Kidney (tissue), 14 donors: ENCODE data around the gene ROPN1. TPM values are rescaled to one million over a fixed set of nuclear protein-coding genes. Genes with fewer than 3 reads are reported as not detected.

ENCODE experiments used
- DNase-seq, 5 donors: peaks; one replicate each; pipeline ENCODE4 v3.0.0-alpha.2; 2013 to 2020
- FAIRE-seq: peaks from 2 replicates; lab custom pipeline; 2012; peaks lifted over from hg19 to GRCh38; lab: Jason Lieb, UNC
- H3K27ac ChIP-seq, 2 donors: one replicate each; pipeline ENCODE4 v1.7.0; 2013; ENCODE audit warnings: low read depth in 2 of 2, low read length in 2 of 2, inconsistent platforms in 1 of 2
- H3K27me3 ChIP-seq: one replicate; pipeline ENCODE4 v1.7.1; 2013; ENCODE audit warnings: low read length, inconsistent platforms; ENCODE audit not compliant: control insufficient read depth, insufficient read depth
- H3K36me3 ChIP-seq, 3 donors: one replicate each; pipeline versions ENCODE4 v1.7.0 to v1.7.1; 2013; ENCODE audit warnings: low read length in 3 of 3, control low read depth in 1 of 3, inconsistent platforms in 1 of 3; ENCODE audit not compliant: insufficient read depth in 3 of 3, control insufficient read depth in 2 of 3
- H3K4me1 ChIP-seq, 3 donors: one replicate each; pipeline versions ENCODE4 v1.7.0 to v1.7.1; 2013; ENCODE audit warnings: low read length in 3 of 3, inconsistent platforms in 1 of 3, low read depth in 1 of 3; ENCODE audit not compliant: control insufficient read depth in 2 of 3, insufficient read depth in 2 of 3
- H3K4me3 ChIP-seq, 3 donors: one replicate each; pipeline versions ENCODE4 v1.7.0 to v1.8.1; 2013; ENCODE audit warnings: low read length in 3 of 3, control low read depth in 1 of 3, inconsistent platforms in 1 of 3
- H3K9ac ChIP-seq, 3 donors: one replicate each; pipeline versions ENCODE4 v1.7.0 to v1.7.1; 2013; ENCODE audit warnings: low read length in 3 of 3, control low read depth in 1 of 3, inconsistent platforms in 1 of 3
- H3K9me3 ChIP-seq, 3 donors: one replicate each; pipeline versions ENCODE4 v1.7.0 to v1.7.1; 2013; ENCODE audit warnings: low read length in 3 of 3, control low read depth in 1 of 3, inconsistent platforms in 1 of 3; ENCODE audit not compliant: control insufficient read depth in 2 of 3, insufficient read depth in 1 of 3
- intact Hi-C: fragments of 100-400 bp; cut with DNase I; formaldehyde crosslinking; loops from one replicate; pipeline ENCODE4 v1.11.1; 2022
- polyA plus RNA-seq: library from polyadenylated mRNA; stranded (reverse); fragments of 350-450 nt; fragmentation: Illumina TruSeq; extraction: RNeasy Lipid Tissue Mini Kit (QIAGEN cat#74804); gene quantifications from one replicate; pipeline ENCODE4 v1.2.3, GENCODE V29; 2014; ENCODE audit warnings: low read depth, low replicate concordance; ENCODE audit not compliant: insufficient read depth
- total RNA-seq: library from RNA; stranded (reverse); fragmentation: NEBNext Ultra II Directional; extraction: Animal tissue kit (Norgen Biotek cat#: 25700); gene quantifications from one replicate; pipeline ENCODE4 v1.2.1, GENCODE V29; 2021
- TF ChIP-seq, protein P1 (sequence below): IDR thresholded peaks from 3 replicates; pipeline ENCODE4 v1.5.1; 2012; ENCODE audit warnings: mild to moderate bottlenecking, moderate library complexity, borderline replicate concordance; ENCODE audit not compliant: insufficient read depth; ENCODE audit errors: extremely low read depth
- donor health status: control.
- donor health status: control.
- donor health status: control.
- donor health status: control.
- donor health status: control.
- donor health status: DM: yes; HTN: yes; CAD: no.
- donor health status: Normal renal cell carcinoma (clear cell type).

ROPN1 gene
- total and polyA plus RNA-seq, 2 donors from 2014 or later: 0.54 TPM; not detected in 1

DNA sequence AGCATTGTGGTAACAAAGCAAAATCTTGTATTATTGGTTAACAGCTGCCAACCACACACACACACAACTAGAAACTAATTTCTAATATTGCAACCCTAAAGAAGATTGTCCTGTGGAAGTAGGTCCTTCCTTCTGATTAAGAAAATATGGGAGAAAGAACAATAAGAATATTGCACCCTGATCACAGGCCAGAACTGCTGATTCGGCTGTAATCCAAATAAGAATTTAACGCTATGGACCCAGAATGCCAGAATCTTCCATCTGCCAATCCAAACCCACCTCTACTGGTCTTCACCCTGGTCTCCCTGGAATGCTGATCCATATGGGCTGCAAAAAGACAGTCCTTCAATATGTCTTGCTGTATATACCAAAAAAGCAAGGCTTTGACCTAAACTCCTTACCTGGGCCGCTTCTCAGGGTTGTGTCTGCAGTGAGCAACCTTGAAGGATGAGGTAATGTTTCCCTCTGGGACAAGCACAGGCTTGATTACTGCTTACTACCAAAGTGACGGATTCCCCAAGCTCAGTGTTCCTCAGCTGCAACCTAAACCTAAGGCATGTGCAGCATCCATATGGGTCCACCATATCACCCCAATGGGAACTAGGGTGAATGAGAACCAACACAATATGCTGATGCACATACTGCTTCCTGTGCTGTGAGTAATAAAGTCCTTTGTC is 38.9 kb downstream of the ROPN1 start:
- Histone ChIP-seq H3K27ac (no peak overlapping the region), H3K4me1 (no peaks in the 10 kb centered on the region), H3K36me3 (peaks cover 0 to 6% (median 5%) of the 10 kb centered on the region in 3 donors), H3K9ac (no peak overlapping the region), H3K4me3 (no peak overlapping the region), H3K9me3 (no peaks in the 10 kb centered on the region), H3K27me3 (no peaks in the 10 kb centered on the region)
- TF ChIP-seq, protein P1, sequence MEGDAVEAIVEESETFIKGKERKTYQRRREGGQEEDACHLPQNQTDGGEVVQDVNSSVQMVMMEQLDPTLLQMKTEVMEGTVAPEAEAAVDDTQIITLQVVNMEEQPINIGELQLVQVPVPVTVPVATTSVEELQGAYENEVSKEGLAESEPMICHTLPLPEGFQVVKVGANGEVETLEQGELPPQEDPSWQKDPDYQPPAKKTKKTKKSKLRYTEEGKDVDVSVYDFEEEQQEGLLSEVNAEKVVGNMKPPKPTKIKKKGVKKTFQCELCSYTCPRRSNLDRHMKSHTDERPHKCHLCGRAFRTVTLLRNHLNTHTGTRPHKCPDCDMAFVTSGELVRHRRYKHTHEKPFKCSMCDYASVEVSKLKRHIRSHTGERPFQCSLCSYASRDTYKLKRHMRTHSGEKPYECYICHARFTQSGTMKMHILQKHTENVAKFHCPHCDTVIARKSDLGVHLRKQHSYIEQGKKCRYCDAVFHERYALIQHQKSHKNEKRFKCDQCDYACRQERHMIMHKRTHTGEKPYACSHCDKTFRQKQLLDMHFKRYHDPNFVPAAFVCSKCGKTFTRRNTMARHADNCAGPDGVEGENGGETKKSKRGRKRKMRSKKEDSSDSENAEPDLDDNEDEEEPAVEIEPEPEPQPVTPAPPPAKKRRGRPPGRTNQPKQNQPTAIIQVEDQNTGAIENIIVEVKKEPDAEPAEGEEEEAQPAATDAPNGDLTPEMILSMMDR: no peak
- intact Hi-C loops: no loop called here
- FAIRE-seq: no peak
- DNase-seq: no peak

DNA sequence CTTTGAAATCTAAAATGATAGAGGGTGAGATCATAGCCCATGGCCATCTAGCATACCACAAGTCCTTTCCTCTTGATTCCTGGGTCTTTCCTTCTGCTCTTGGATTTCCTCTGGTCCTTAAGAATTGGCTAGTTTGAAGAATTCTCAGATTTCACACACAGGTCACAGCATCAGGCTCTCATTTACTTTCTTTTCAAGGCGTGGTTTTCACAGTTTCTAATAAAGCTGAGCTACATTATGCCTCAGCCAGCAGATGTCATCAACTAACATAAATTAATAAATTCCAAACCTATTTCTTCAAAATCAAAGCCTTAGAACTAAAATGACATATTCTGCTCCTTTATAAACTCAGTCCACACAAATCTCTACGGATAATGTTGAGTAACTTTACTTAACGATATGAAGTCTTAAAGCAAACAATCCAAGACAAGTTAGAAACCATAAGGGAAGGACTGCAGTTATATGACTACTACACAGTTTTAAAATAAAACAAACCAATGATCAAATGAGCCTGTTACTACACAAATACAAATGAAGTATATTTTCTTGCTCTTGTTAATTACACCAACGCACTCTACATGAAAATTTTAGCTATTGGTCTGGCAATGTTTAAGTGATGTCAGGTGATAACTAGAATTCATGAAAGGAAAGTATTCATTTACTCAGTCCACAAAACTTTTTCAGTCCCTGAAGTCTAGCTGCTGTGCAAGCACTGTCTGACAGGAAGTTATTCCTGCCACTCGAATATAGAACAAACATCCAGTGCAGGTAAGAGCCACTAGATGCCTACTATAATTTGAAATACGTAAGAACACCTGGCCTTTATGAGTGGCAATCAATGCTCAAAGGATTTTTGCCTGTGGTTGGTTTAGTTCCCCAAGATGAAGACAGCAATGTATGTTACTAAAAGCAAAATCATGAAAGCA is 40.1 kb downstream of the ROPN1 start:
- intact Hi-C loops: no loop called here
- FAIRE-seq (no peak), DNase-seq (no peak)
- Histone ChIP-seq H3K27ac (no peak overlapping the region), H3K36me3 (peaks cover 3 to 6% (median 5%) of the 10 kb centered on the region in 3 donors), H3K9me3 (no peaks in the 10 kb centered on the region), H3K4me3 (no peak overlapping the region), H3K27me3 (no peaks in the 10 kb centered on the region), H3K4me1 (no peaks in the 10 kb centered on the region), H3K9ac (no peak overlapping the region)
- TF ChIP-seq, protein P1: no peak

DNA sequence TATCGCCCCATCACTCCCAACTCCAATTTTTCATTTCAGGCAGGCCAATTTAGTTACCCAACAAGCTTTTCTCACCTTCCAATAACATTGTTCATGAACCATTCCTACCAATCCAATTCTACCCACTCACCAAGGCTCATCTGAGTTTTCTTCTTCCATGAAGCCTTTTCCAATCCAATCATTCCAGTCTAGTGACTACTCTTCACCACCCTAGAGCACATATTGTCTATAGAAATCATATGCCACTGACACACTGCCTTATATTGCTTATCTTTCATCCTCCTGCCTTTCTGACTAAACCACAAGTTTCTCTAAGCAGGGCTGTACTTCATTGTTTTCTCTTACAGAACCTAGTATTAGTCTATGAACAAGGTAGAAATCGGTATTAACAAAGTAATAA is 42.3 kb downstream of the ROPN1 start:
- Histone ChIP-seq H3K9ac (no peak overlapping the region), H3K9me3 (no peaks in the 10 kb centered on the region), H3K27me3 (no peaks in the 10 kb centered on the region), H3K27ac (no peak overlapping the region), H3K36me3 (peaks cover 0 to 6% (median 4%) of the 10 kb centered on the region in 3 donors), H3K4me1 (no peaks in the 10 kb centered on the region), H3K4me3 (no peak overlapping the region)
- DNase-seq: no peak
- intact Hi-C loops: no loop called here
- no peak for FAIRE-seq
- TF ChIP-seq, protein P1: no peak
